ENCODE measurements around the gene MAPKAPK2.

The MAPKAPK2 gene

GRCh38 chr1:206705726-206706297 is 21.1 kb downstream of the MAPKAPK2 start:
- DNase-seq, result no peak

- no peak for DNase-seq
Observed at GRCh38 chr1:206706298-206706791, 21.6 kb downstream of the MAPKAPK2 start.

GRCh38 chr1:206706806-206707366 is 22.2 kb downstream of the MAPKAPK2 start:
- DNase-seq, result no peak

- no peak for DNase-seq
Observed at GRCh38 chr1:206708058-206708457, 23.4 kb downstream of the MAPKAPK2 start.

GRCh38 chr1:206708882-206709281 is 24.2 kb downstream of the MAPKAPK2 start:
- no peak for DNase-seq

GRCh38 chr1:206709322-206709721 is 24.6 kb downstream of the MAPKAPK2 start:
- DNase-seq, result no peak

- DNase-seq, result no peak
Observed at GRCh38 chr1:206709772-206710459, 25.2 kb downstream of the MAPKAPK2 start.

GRCh38 chr1:206710460-206710823 is 25.7 kb downstream of the MAPKAPK2 start:
- no peak for DNase-seq

GRCh38 chr1:206713070-206713469 is 28.4 kb downstream of the MAPKAPK2 start:
- DNase-seq, result no peak

GRCh38 chr1:206713910-206714312 is 29.2 kb downstream of the MAPKAPK2 start:
- no peak for DNase-seq

GRCh38 chr1:206714331-206715058 is 29.8 kb downstream of the MAPKAPK2 start:
- DNase-seq, result no peak

GRCh38 chr1:206715120-206715519 is 30.4 kb downstream of the MAPKAPK2 start:
- no peak for DNase-seq

- DNase-seq, result no peak
Observed at GRCh38 chr1:206715552-206716158, 30.9 kb downstream of the MAPKAPK2 start.

- no peak for DNase-seq
Observed at GRCh38 chr1:206716159-206716869, 31.6 kb downstream of the MAPKAPK2 start.

GRCh38 chr1:206716870-206717673 is 32.4 kb downstream of the MAPKAPK2 start:
- no peak for DNase-seq

- no peak for DNase-seq
Observed at GRCh38 chr1:206717674-206717989, 32.9 kb downstream of the MAPKAPK2 start.

GRCh38 chr1:206719169-206719839 is 34.6 kb downstream of the MAPKAPK2 start:
- no peak for DNase-seq

GRCh38 chr1:206721454-206721853 is 36.7 kb downstream of the MAPKAPK2 start:
- no peak for DNase-seq

- DNase-seq, result no peak
Observed at GRCh38 chr1:206722751-206723461, 38.2 kb downstream of the MAPKAPK2 start.

GRCh38 chr1:206723462-206723804 is 38.7 kb downstream of the MAPKAPK2 start:
- no peak for DNase-seq

Data from activated gamma-delta T cell (primary cell).